SW480 (cell line): Measurements from ENCODE around the gene SAMD4A.
A peak's percentile ranks its signal among the peaks of the same experiment; 100 is the strongest.
"Not testable (repeated sequence)": the region's sequence is repeated elsewhere in the genome, so short reads cannot be mapped to it uniquely, and the experiment has no call there.

Experiments
- DNase-seq: peaks from one replicate; pipeline ENCODE4 v3.0.0-alpha.2; 2016; ENCODE audit warnings: low spot score

SAMD4A gene

GRCh38 chr14:54734966-54735365, 168.0 kb downstream of the SAMD4A start:
- no peak for DNase-seq

GRCh38 chr14:54735424-54735823, 168.5 kb downstream of the SAMD4A start:
- DNase-seq: no peak

DNA sequence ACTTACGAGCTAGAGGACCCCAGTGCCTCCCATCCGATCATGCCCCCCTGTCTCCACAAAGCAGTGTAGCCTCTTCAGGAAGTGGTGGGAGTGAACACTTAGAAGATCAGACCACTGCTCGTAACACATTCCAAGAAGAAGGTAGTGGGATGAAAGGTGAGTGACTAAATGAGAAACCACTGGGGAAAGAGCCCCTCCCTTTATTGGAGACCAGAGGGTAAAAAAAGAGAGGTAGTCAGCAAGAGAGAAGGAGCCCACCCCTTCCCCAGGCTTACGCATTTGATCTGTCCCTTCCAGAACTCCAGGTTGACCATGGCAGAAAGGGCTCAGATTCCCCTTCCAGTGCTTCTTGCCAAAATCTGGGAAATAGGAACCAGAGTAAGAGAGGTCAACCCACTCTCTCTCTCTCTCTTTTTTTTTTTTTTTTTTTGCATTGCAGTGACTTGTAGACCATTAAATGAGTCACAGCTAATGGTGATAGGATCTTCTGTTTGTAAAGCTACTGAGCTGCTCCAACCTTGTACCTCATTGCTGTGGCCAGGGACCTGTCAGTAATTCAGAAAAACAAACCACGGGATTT, 170.3 kb downstream of the SAMD4A start:
- DNase-seq: peak; percentile 56

DNA sequence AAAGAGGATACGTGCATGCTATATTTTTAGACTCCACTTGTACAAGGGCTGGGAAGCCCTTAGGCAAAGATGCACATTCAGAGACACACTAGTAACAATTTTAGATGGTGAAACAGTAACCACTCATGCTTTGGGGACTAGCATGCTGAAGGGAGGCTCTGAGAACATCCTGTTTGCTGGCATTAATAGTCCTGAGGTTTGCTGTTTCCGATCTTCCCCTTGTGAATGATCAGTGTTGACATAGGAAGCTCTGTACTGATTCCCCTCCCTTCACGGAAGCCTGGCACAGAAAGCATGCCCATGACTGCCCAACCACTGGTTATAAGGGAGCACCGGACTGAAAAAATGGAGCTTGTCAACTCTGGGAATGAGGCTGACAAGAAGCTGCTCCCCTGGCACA, 171.1 kb downstream of the SAMD4A start:
- peak; percentile 8 for DNase-seq

DNA sequence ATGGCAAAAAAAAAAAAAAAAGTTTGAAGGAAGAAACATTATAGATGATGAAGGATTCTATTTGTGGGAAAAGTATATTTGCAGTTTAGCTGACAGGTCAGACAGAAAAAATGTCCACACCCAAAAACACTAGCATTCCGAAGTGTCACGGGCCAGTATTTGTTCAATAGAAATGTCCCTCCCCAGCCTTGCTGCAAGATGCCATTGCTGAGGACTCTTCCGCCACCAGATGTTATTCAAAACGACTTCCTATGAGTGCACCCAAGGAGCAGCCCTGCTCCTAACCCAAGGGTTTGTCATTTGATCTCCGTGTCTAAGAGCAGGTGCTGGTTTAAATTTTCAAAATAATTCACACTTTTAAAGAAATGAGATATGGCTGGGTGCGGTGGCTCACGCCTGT, 172.6 kb downstream of the SAMD4A start:
- no peak for DNase-seq

GRCh38 chr14:54742492-54743350, 175.8 kb downstream of the SAMD4A start:
- no peak for DNase-seq

- peak; percentile 14 for DNase-seq
Measured at GRCh38 chr14:54743382-54743781, 176.5 kb downstream of the SAMD4A start.

GRCh38 chr14:54746019-54746418, 179.1 kb downstream of the SAMD4A start:
- DNase-seq: no peak

DNA sequence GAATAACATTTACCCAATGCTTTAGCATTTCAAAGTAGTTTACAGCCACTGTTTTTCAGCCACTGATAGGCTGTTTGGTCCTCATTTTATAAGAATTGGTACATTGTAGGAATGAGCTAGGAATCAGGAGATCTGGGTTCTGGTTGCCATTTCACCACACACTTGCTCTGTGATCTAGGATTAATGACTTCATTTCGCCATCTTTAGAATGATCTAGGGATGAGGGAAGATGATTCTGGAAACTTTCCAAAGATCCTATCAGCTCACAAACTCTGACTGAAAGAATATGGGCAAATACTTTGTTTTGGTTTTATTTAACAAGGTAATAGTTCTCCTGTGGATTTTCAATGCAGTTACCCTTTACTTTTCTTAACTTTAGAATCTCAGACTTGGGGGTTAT, 180.7 kb downstream of the SAMD4A start:
- DNase-seq: no peak

DNA sequence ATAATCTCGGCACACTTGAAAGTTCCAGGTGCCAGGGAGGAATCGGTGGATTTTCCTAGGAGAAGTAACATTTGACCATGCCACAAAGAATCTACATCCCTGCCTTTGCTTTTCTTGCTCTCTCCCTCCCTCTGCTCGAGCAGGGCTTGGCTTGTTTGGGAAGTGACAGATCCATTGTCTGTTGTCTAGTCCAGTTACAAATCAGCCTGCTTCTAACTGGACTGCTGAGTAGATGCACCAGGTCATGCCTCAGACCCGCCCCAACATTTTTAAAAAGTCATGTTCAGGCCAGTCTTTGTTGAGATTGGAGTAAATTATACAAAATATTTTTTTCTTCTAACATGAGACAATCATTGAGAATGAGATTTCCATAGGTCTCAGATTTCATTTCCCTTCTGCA, 182.3 kb downstream of the SAMD4A start:
- no peak for DNase-seq

GRCh38 chr14:54749727-54750126, 182.8 kb downstream of the SAMD4A start:
- DNase-seq: no peak

DNA sequence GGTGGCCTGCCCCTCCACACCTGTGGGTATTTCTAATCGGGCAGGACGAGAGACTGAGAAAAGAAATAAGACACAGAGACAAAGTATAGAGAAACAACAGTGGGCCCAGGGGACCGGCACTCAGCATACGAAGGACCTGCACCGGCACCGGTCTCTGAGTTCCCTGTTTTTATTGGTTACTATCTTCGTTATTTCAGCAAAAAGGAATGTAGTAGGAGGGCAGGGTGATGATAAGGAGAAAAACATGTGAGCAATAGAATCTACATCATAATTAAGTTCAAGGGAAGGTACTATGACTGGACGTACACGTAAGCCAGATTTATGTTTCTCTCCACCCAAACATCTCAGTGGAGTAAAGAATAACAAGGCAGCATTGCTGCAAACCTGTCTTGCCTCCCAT, 185.7 kb downstream of the SAMD4A start:
- DNase-seq: not testable (repeated sequence)

DNA sequence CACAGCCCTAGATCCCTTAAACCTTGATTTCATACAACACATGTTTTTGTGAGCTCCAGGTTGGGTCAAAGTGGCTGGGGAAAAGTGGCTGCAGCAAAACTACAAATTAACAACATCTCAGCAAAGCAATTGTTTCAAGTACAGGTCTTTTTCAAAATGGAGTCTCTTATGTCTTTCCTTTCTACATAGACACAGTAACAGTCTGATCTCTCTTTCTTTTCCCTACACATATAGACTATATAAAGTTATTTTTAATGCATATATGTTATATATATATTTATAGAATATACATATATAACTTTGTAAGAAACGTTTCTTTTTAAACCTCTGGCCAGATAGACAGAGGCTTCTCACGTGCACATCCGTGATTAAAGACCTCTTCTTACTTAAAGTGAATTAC, 186.5 kb downstream of the SAMD4A start:
- DNase-seq: not testable (repeated sequence)

GRCh38 chr14:54754116-54754622, 187.2 kb downstream of the SAMD4A start:
- no peak for DNase-seq

- no peak for DNase-seq
Measured at GRCh38 chr14:54754623-54755386, 187.9 kb downstream of the SAMD4A start.

GRCh38 chr14:54756656-54757392, 189.9 kb downstream of the SAMD4A start:
- no peak for DNase-seq

DNA sequence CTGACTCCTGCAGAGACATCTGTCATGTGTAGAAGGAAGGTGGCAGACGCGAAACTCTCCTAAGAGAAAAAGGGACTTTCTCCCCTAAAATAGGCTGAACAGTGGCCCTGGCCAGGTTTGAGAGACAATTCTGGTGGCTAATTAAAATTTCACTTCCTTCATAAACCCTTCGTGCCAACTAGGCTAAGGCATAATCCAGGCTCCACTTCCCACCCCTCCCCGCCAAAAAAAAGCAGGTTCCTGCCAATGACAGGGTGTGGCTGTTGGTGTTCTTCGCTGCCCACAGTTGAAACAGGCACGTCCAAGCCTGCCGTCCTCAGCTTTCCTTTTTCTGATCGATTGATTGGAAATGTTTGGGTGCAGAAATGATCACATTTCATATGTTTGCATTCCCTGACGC, 191.1 kb downstream of the SAMD4A start:
- no peak for DNase-seq

DNA sequence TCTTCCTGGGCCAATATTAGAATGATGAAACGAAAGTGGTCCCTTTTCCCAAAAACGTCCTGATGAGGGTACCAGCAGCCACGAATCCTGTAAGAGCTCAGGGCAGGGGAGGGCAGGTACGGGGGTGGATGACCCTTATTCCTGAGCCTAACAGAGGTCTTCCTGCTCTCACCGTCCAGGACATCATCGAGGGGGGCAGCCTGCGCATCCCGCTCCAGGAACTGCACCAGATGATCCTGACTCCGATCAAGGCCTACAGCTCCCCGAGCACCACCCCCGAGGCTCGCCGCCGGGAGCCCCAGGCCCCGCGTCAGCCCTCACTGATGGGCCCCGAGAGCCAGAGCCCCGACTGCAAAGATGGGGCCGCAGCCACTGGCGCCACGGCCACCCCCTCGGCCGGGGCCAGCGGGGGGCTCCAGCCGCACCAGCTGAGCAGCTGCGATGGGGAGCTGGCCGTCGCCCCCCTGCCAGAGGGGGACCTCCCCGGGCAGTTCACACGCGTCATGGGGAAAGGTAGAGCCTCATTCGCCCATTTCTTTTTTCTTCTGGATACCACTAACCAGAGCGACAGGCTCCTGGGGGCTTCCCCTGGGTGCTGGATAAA, 193.2 kb downstream of the SAMD4A start:
- DNase-seq: no peak

DNA sequence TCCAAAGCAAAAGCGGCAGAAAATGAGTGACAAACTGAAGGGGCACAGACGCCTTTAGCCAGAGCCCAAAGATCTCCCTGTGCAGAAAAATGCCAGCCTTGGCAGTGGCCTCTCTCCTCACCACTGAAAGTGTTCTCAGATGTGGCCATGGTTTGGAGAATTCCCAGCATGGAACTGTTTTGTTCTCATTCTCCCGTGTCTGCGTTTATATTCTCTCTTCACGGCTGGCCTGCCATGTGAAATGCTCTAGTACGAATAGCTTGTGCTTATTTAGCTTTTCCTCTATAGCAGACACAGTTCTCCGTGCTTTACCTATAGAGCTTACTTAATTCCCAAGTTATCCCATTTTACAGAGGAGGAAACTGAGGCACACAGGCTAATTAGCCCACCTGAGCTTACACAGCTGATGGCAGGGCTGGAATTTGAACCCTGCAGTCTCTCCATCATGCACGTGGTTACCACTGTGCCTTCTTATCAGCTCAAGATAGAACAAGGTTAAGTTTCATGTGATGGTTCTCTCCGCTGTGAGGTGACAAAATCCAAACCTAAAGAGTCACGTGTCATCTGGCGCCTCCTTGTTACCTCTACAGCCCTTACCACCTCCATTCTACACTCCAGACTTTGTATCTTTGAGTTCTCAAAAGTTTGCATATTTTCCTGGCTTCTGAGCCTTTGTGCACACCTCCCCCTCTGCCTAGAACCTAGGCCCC, 194.1 kb downstream of the SAMD4A start:
- DNase-seq: no peak

DNA sequence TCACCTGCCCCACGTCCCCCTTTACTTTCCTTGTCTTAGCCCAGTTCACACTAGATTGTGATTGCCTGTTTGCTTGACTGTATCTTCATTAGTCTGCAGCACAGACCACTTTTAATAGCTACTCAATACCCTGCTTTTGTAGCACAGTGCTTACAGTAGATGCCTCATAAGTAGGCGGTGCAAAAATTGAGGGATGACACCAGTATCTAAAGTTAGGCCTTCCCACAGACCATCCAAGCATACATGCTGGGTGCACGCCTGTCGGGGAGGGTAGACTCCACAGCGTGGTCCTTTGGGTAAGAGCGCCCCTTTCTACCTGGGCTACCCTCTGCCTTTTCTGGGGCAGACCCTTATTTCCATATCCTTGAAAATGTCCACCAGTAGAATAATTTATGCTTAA, 194.9 kb downstream of the SAMD4A start:
- DNase-seq: no peak

- no peak for DNase-seq
Measured at GRCh38 chr14:54762296-54762695, 195.4 kb downstream of the SAMD4A start.
